NCI-H1092 (cell line): Measurements from ENCODE around the gene AKR1D1.
"Not testable (repeated sequence)": the region's sequence is repeated elsewhere in the genome, so short reads cannot be mapped to it uniquely, and the experiment has no call there.

Experiments used
- DNase-seq: peaks from one replicate; lab custom pipeline; 2025; lab: John Stamatoyannopoulos, UW

The AKR1D1 gene

GRCh38 chr7:138076196-138076595, at the start of gene AKR1D1:
AKR1D1 (plus strand) TSS chr7:138076459; CDS start chr7:138076519, 60 bp downstream.
- no peak for DNase-seq

GRCh38 chr7:138027100-138027499, 49.2 kb upstream of the AKR1D1 start:
- DNase-seq = no peak

GRCh38 chr7:138029126-138029525, 47.1 kb upstream of the AKR1D1 start:
- no peak for DNase-seq

DNA sequence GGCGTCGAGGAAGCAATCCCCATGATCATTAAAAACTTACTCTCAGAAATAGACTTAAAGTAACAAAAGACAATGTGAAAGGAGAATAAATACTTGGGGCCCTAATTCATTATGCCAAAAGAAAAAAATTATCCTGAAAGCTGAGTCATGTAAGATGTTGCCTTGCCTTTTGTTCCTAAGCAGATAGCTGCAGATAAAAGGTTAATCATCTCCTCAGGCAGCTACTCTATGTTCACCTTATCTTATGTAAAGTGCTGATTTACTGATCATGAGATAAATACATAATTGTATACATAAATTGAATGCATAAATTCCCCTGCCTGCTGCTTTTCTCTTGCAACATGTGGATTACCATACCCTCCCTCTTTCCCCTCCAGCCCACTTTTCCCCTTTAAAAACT, 46.3 kb upstream of the AKR1D1 start:
- no peak for DNase-seq

DNA sequence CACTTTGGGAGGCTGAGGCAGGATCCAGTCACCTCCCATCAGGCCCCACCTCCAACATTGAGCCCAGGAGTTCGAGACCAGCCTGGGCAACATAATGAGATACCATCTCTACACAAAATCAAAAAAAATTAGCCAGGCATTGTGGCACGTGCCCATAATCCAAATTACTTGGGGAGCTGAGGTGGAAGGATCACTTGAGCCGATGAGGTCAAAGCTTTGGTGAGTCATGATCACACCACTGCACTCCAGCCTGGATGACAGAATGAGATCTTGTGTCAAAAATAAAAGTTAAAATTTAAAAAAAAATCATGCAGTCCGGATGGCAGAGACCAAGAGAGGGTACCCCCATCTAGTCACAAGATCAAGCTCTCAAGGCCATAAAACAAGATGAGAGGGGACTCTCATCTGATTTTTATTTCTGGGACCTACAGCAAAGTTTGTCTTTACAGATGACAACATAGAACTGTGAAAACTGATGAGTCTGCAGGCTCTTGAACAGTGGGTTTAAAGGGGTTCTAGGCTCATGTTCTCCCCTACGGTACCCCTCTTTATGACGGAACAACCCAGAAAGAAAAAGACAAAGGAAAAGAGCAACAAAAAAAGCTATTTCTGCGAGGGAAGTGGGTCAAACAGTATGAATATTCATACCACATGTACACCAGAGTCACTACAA, 45.4 kb upstream of the AKR1D1 start:
- no peak for DNase-seq

- DNase-seq = no peak
Measured at GRCh38 chr7:138032186-138032585, 44.1 kb upstream of the AKR1D1 start.

DNA sequence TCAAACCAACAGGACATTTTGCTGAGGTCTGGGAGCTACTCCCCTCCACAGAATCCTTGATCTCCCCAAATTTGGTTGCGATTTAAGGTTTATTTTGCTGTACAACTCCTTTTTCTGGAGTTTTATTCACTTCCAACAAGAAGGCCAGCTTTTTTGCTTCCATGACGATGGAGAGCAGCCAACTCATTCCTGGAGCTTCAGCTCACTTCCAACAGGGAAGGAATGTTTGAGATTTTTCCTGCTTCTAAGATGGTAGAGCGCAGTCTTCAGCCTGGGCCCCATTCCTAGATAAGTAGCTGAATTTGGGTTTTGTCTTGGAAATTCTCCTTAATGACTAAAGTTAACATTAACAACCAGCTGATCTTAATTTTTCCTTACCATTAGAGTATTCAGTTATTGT, 43.5 kb upstream of the AKR1D1 start:
- no peak for DNase-seq

- DNase-seq = no peak
Measured at GRCh38 chr7:138033241-138033640, 43.0 kb upstream of the AKR1D1 start.

GRCh38 chr7:138036135-138036534, 40.1 kb upstream of the AKR1D1 start:
- no peak for DNase-seq

- DNase-seq = not testable (repeated sequence)
Measured at GRCh38 chr7:138040063-138040462, 36.2 kb upstream of the AKR1D1 start.

DNA sequence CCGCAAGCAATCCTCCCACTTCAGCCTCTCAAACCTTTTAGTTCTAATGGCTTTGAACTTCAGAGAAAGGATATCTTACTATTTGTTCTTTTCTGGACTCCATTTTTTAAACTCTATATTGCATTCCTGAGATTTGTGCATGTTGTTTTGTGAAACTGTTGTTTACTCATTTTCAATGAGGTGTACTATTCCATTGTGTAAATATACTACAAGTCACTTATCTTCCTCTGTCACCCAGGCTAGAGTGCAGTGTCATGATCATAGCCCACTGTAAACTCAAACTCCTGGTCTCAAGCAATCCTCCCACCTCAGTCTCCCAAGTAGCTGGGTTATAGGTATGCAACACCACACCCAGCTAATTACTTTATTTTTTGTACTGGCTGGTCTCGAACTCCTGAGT, 31.4 kb upstream of the AKR1D1 start:
- DNase-seq = no peak

- DNase-seq = no peak
Measured at GRCh38 chr7:138047907-138048306, 28.4 kb upstream of the AKR1D1 start.

GRCh38 chr7:138049505-138050116, 26.6 kb upstream of the AKR1D1 start:
- no peak for DNase-seq

- not testable (repeated sequence) for DNase-seq
Measured at GRCh38 chr7:138051712-138052247, 24.5 kb upstream of the AKR1D1 start.

GRCh38 chr7:138052696-138053095, 23.6 kb upstream of the AKR1D1 start:
- no peak for DNase-seq

- not testable (repeated sequence) for DNase-seq
Measured at GRCh38 chr7:138055698-138056097, 20.6 kb upstream of the AKR1D1 start.

GRCh38 chr7:138063400-138063799, 12.9 kb upstream of the AKR1D1 start:
- no peak for DNase-seq

DNA sequence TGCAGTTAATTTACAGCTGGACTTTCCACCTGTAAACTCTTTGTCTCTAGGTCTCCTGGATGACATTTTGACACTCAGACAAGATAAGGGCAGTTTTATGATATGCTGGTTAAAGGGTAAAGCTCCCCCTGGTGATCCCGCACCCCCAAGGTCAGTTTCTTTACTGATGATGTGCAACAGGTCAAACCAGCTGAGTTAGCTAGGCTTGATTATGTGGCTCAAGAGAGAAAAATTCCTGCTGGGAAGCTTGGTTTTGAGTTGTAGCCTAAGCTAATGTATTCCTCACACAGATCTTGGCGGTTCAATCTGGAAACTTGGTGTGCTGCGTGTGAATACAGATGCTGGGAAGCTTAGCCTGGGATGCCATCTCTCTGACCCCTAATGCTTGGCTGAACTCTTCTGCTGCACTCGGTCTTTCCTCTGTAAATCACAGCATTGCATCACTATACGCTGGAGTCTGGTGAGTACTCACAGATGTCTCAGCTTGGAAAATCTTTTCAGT, 11.4 kb upstream of the AKR1D1 start:
- no peak for DNase-seq

DNA sequence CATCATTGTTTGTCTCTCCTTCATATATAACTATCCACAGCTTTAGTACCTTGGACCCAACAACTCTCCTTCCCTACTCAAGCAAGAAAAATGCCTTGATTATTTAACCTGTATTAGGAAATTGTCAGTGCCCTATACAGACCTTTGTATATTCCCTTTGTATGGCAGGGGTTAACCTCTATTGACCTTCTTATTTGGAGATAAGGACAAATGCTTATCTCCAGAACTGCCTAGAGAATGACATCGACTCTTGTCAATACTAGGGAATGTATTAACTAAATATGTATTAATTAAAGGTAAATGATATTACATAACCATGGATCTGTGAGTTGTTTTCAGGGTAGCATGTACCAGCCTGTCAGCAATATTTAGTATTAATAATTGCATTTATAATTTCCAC, 10.4 kb upstream of the AKR1D1 start:
- no peak for DNase-seq

DNA sequence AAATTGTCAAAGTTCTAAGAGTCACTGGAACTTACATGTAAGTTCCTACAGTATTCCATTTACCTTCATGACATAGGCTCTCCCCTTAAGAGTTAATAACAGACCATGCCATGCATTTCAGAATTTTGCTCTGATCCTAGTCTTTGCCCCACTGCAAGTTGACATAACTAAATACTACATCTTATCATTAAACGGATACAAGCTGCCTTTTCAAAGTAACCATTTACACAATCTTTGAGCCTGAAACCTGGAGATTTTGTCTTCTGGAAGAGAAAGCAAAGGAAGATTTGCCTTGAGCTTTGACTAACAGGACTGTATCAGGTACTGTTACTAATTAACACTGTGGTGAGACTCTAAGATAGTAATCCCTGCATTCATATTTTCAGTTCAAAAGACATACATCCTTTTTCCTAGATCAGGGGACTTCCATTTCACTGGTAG, 9.3 kb upstream of the AKR1D1 start:
- no peak for DNase-seq

DNA sequence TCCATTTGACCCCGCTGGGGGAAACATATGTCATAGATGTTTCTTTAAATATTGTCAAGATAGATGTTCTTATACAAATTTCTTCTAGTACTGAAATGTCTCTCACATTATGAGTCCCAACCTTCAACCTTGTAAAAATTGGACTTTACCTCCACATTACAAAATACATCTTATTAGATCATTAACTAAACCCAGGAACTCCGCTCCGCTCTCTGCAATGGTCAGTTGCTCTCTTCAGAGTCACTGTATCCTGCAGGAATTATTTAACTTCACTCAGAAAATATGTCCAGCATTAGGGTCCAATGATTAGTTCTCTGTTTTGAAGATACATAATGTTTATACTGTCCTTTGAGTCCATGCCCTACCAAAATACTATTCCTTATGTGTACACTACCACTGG, 8.5 kb upstream of the AKR1D1 start:
- no peak for DNase-seq

DNA sequence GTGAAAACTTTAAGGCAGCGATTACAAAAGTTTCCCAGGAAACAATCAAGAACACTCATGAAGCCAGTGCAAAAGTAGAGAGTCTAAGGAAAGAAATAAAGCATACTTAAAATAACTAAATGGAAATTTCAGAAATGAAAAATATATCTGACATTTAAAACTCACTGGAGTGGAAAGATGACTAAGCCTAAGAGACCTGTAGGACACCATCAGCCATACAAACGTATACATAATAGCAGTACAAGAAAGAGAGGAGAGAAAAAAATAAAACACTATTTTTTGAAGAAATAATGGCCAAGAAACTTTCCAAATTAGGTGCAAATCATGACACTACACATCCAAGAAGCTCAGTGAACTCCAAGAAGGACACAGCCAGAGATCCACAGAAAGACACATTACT, 5.4 kb upstream of the AKR1D1 start:
- no peak for DNase-seq

DNA sequence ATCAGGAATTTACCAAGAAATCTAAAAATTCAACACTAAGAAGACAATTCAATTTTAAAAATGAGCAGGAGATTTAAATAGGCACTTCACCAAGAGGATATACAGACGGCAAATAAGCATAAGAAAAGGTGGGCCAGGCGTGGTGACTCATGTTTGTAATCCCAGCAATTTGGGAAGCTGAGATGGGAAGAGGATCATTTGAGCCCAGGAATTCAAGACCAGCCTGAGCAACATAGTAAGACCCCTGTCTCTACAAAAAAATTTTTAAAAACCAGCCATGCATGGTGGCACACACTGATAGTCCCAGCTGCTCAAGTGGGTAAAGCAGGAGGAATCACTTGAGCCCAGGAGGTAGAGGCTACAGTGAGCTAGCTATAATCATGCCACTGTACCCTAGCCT, 3.5 kb upstream of the AKR1D1 start:
- no peak for DNase-seq
